GM12891 (cell line): ENCODE results near the gene HS3ST3B1.

ENCODE experiments used
- DNase-seq: peaks from one replicate; pipeline ENCODE4 v3.0.0; 2011; ENCODE audit warnings: low spot score; ENCODE audit not compliant: insufficient read length
- FAIRE-seq: peaks from 2 replicates; lab custom pipeline; 2011; peaks lifted over from hg19 to GRCh38; lab: Jason Lieb, UNC
- PAX5 ChIP-seq: IDR thresholded peaks from 2 replicates; pipeline ENCODE4 v1.6.1; 2011; ENCODE audit warnings: low read length, moderate library complexity, mild to moderate bottlenecking; ENCODE audit not compliant: insufficient read depth, severe bottlenecking
- POLR2A ChIP-seq: IDR thresholded peaks from 2 replicates; pipeline ENCODE4 v1.6.1; 2011; ENCODE audit warnings: low read depth, low read length, control low read depth
- POLR2AphosphoS5 ChIP-seq: IDR thresholded peaks from 2 replicates; pipeline ENCODE4 v1.6.1; 2011; ENCODE audit warnings: low read depth, low read length, control low read depth
- POU2F2 ChIP-seq: IDR thresholded peaks from 2 replicates; pipeline ENCODE4 v1.6.1; 2011; ENCODE audit warnings: low read depth, mild to moderate bottlenecking, control low read depth, low read length, moderate library complexity
- SPI1 ChIP-seq: IDR thresholded peaks from 2 replicates; pipeline ENCODE4 v1.6.1; 2011; ENCODE audit warnings: low read depth, low read length, control low read depth
- TAF1 ChIP-seq: IDR thresholded peaks from 2 replicates; pipeline ENCODE4 v1.6.1; 2011; ENCODE audit warnings: low read depth, low read length, control low read depth

The HS3ST3B1 gene

GRCh38 chr17:14295676-14296075 lies 5.2 kb upstream of the HS3ST3B1 start:
- TF ChIP-seq POLR2A: no peak
- TF ChIP-seq PAX5: no peak
- no peak for TF ChIP-seq POU2F2
- TF ChIP-seq TAF1: no peak
- no peak for TF ChIP-seq POLR2AphosphoS5
- no peak for TF ChIP-seq SPI1
- no peak for FAIRE-seq
- DNase-seq: no peak

DNA sequence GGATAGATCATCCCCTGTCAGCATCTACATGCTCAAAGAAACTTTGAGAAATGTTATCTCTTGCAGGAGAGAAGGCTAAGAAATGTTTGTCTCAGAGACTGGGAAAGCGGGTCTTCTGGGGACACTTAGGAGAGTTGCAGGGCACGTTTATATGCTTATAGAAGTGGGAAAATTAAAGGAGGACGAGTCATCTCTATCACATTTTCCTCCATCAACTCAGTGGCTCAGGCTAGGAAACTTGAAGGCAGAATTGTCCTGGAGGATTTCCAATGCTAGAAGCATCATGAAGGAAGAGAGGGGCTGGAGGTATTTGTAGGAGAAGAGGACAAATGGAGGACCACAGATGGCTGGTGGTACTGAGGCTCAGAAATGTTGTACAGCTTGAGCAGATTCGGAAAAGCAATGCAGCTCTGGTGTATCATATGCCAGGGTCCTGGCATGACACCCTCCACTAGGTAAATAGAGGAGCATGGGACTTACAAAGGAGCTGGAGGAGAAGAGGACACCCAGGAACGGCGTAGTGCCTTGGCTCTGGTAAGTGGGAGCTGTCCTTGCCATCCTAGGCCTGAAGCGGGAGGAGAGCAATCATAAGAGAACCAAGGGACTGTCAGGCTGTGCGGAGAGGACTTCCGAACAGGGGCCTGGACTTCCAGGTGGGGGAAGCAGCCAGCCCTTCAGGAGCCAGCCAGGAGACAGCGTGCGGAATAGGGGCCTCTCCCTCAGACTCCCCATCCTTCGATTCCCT lies 4.5 kb upstream of the HS3ST3B1 start:
- FAIRE-seq (no peak), DNase-seq (no peak)
- no peak for TF ChIP-seq SPI1
- no peak for TF ChIP-seq PAX5
- no peak for TF ChIP-seq TAF1
- TF ChIP-seq POLR2AphosphoS5: no peak
- TF ChIP-seq POU2F2: no peak
- no peak for TF ChIP-seq POLR2A

GRCh38 chr17:14297161-14297851 lies 3.6 kb upstream of the HS3ST3B1 start:
- DNase-seq: no peak
- FAIRE-seq: no peak
- no peak for TF ChIP-seq POLR2A
- no peak for TF ChIP-seq PAX5
- no peak for TF ChIP-seq POU2F2
- TF ChIP-seq SPI1: no peak
- no peak for TF ChIP-seq TAF1
- no peak for TF ChIP-seq POLR2AphosphoS5

GRCh38 chr17:14298221-14298946 lies 2.5 kb upstream of the HS3ST3B1 start:
- TF ChIP-seq PAX5 (no peak), POLR2AphosphoS5 (no peak), SPI1 (no peak), POU2F2 (no peak), POLR2A (no peak), TAF1 (no peak)
- FAIRE-seq (no peak), DNase-seq (no peak)

DNA sequence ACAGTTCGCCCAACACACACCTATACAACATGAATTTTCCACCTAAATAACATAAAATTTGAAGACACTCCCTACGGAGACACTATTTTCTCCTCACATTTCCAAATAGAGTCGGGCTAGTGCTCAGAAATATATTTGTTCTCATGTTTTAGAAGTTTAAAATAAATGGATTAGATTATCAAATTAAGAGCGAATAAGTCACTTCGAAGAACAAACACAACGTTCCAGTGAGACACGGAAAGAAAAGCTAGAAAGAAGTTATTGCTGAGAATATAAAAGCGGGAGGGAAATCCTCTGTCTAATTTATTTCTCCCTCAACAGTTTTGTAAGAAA lies 2.0 kb upstream of the HS3ST3B1 start:
- FAIRE-seq (no peak), DNase-seq (no peak)
- TF ChIP-seq TAF1: no peak
- no peak for TF ChIP-seq PAX5
- no peak for TF ChIP-seq POU2F2
- no peak for TF ChIP-seq POLR2AphosphoS5
- no peak for TF ChIP-seq SPI1
- no peak for TF ChIP-seq POLR2A

DNA sequence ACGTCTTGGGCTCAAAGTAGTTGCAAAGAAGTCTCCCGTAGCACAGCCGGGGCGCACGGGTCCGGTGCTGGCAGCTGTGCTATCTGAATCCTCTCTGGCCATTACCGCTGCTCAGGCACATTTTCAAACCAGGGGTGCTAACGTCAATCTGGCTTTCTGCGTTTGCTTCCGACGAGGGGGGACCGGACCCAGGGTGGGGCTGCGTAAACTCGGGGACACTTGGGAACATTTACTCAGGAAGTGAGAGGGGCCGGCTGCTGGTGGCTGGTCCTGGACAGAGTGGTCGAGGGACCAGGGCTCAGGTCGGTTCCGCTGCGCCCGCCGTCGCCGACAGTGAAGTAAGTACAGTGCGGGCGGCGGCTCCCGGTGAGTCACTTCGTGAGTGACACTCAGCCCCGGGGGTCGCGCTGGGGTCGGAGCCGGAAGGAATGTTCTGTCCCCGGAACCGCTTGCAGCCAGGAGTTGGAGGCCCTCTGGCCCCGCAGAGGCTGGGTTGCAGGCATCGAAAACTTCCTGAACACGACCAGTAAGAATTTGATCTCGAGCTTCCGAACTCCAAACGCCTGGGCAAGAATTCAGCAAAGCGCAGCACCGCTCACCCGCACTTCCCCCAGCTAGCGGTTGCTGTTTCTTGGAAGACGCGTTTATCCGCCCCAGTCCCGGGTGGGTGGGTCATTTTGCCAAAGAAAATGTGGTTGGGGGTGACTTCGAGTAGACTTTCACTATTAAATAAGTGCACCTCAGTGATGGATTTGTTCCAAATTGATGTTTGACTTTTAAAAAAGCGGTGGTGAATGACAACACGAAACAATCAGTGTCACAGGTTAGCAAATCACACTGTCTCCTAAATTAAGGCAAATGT lies 1.4 kb upstream of the HS3ST3B1 start:
- no peak for TF ChIP-seq PAX5
- DNase-seq (no peak), FAIRE-seq (no peak)

GRCh38 chr17:14301279-14302090 lies 604 bp downstream of the HS3ST3B1 start:
- no peak for FAIRE-seq
- no peak for DNase-seq
- TF ChIP-seq POLR2AphosphoS5 (no peak), POU2F2 (no peak), SPI1 (no peak), TAF1 (no peak), PAX5 (no peak), POLR2A (no peak)

DNA sequence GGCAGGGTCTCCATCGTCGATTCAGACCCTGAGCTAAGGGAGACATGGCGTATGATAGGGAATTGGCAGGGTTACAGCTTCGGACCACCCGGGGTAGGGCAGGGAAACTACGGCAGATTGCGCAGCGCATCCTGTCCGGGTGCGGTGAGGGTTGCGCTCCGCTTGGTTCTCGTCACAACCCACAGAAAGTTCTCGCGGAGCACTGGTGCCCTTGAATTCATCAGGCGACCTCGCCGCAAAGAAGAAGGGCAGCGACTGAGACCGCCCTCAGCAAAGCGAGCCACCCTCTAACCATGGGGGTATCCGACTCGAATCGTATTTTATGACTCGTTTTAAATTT lies 1.2 kb downstream of the HS3ST3B1 start:
- TF ChIP-seq POLR2A (no peak), TAF1 (no peak), POU2F2 (no peak), POLR2AphosphoS5 (no peak)

More for the DNA sequence above, 1.2 kb downstream of the HS3ST3B1 start:
- FAIRE-seq (peak; percentile 72), DNase-seq (no peak)
